ENCODE results near the gene SLC22A23.
"Not testable (repeated sequence)": the region's sequence is repeated elsewhere in the genome, so short reads cannot be mapped to it uniquely, and the experiment has no call there.

The SLC22A23 gene

GRCh38 chr6:3384241-3385143 lies 72.4 kb downstream of the SLC22A23 start:
- no peak for DNase-seq (ENCODE audit: low read depth)

GRCh38 chr6:3383525-3383924 lies 73.3 kb downstream of the SLC22A23 start:
- DNase-seq (ENCODE audit: low read depth) = no peak

- no peak for DNase-seq (ENCODE audit: low read depth)
These were observed 74.2 kb downstream of the SLC22A23 start for GRCh38 chr6:3382326-3383279.

- no peak for DNase-seq (ENCODE audit: low read depth)
These were observed 75.5 kb downstream of the SLC22A23 start for GRCh38 chr6:3381233-3381921.

GRCh38 chr6:3380344-3381232 lies 76.3 kb downstream of the SLC22A23 start:
- no peak for DNase-seq (ENCODE audit: low read depth)

- DNase-seq (ENCODE audit: low read depth) = no peak
These were observed 77.3 kb downstream of the SLC22A23 start for GRCh38 chr6:3379482-3380060.

- DNase-seq (ENCODE audit: low read depth) = not testable (repeated sequence)
These were observed 78.0 kb downstream of the SLC22A23 start for GRCh38 chr6:3378808-3379207.

- not testable (repeated sequence) for DNase-seq (ENCODE audit: low read depth)
These were observed 78.5 kb downstream of the SLC22A23 start for GRCh38 chr6:3378398-3378782.

- no peak for DNase-seq (ENCODE audit: low read depth)
These were observed 79.1 kb downstream of the SLC22A23 start for GRCh38 chr6:3377536-3378397.

- DNase-seq (ENCODE audit: low read depth) = no peak
These were observed 79.8 kb downstream of the SLC22A23 start for GRCh38 chr6:3376893-3377535.

- no peak for DNase-seq (ENCODE audit: low read depth)
These were observed 80.8 kb downstream of the SLC22A23 start for GRCh38 chr6:3376064-3376463.

GRCh38 chr6:3373597-3374203 lies 83.2 kb downstream of the SLC22A23 start:
- no peak for DNase-seq (ENCODE audit: low read depth)

- DNase-seq (ENCODE audit: low read depth) = no peak
These were observed 83.8 kb downstream of the SLC22A23 start for GRCh38 chr6:3372912-3373554.

GRCh38 chr6:3372184-3372846 lies 84.5 kb downstream of the SLC22A23 start:
- DNase-seq (ENCODE audit: low read depth) = no peak

- DNase-seq (ENCODE audit: low read depth) = no peak
These were observed 85.5 kb downstream of the SLC22A23 start for GRCh38 chr6:3371222-3371949.

- no peak for DNase-seq (ENCODE audit: low read depth)
These were observed 86.3 kb downstream of the SLC22A23 start for GRCh38 chr6:3370361-3371221.

All from stimulated activated CD8-positive, alpha-beta memory T cell treated with anti-CD3 and anti-CD28 coated beads, Interleukin-15, amount 100 ng/mL, for 24 hours (primary cell).